Renal pelvis (tissue), 4 donors: ENCODE results near the gene PPIC. TPM values are rescaled to one million over a fixed set of nuclear protein-coding genes. Genes with fewer than 3 reads are reported as not detected.
"Not testable (repeated sequence)": the region's sequence is repeated elsewhere in the genome, so short reads cannot be mapped to it uniquely, and the experiment has no call there.

Experiments used
- DNase-seq: peaks from one replicate; pipeline ENCODE4 v3.0.0-alpha.2; 2013
- polyA plus RNA-seq, 3 donors: library from polyadenylated mRNA; unstranded; fragments of 120-200 nt; gene quantifications; one replicate each; pipeline ENCODE4 v1.2.1, GENCODE V29; 2013; ENCODE audit not compliant: insufficient read length in 3 of 3

Gene PPIC
- polyA plus RNA-seq, 3 donors, result 30.6 to 37.4 (median 36.0) TPM

DNA sequence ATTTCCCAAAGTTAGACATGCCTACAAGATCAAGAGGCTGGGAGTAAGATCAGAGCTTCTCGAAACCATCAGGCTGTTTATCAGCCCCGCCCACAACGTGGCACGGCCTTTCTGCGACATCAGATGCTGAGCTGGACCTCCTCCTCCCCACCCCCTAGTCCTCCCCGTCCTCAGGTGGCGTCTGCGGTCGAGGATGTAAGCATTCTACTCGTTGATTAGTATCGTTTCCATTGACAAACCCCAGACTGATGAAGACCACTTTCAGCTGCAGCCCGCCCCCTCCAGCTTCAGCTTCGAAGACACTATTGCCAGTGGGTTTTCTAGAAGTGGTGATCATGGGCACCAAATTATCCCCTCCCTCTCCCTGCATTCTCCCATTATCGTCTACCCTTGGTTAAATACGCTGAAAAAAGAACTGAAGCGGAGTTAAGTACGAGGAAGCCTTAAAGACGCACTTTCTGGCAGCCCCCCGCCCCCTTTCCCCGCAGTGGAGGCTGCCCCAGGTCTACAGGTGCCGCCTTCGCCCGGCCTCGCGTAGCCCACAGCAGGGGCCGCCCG lies 1.1 kb downstream of the PPIC start:
- DNase-seq, result peak; percentile 15

DNA sequence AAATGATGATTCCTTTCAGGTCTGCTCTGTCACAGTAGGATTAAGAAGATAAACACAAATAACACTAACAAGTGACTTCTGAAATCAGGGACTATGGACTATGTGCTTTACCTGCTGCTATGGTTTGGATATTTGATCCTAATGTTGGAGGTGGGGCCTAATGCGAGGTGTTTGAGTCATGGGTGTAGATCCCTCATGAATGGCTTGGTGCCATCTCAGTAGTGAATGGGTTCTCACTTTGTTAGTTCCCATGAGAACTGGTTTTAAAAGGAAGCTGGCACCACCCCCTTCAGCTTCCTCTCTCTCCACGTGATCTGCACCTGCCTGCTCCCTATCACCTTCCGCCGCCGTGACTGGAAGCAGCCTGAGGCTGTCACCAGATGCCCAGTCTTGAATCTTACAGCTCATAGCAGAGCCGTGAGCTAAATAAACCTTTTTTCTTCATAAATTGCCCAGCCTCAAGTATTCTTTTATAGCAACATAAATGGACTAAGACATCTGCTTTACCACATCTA lies 3.3 kb downstream of the PPIC start:
- no peak for DNase-seq

DNA sequence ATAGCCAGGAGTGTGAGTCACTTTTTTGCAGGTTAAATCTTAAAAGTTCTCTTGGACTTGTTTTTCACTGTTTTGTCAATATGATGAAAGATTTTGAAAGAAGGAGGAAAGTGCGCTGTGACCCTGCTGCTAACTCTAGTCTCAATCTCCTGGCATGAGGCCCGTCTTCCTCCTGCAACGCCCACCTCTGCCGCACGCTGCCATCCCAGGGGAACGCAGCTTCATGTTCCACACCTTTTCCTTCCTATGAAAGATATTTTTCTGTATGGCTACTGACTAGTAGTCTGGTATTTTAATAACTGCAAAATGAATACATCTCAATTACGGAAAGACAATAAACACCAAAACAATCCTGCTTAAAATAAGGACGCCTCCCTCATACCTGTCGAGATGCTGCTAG lies 8.3 kb downstream of the PPIC start:
- DNase-seq, result no peak

DNA sequence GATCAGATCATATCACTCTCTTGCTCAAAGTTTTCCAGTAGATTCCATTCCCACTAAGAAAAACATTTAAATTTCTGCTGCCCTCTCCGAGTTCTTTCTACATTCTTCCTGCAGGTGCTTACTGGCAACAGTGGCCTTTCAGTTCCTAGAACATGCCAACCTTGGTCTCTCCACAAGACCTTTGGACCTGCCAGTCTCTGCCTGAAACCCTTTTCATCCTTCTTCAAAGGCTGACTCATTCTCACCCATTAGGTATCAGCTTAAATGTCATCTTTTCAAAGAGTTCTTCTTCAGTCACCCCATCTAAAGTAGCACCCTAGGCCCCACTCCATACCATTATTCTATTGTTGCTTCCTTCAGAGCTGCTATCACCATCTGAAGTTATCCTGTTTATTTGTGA lies 21.8 kb downstream of the PPIC start:
- DNase-seq, result no peak

DNA sequence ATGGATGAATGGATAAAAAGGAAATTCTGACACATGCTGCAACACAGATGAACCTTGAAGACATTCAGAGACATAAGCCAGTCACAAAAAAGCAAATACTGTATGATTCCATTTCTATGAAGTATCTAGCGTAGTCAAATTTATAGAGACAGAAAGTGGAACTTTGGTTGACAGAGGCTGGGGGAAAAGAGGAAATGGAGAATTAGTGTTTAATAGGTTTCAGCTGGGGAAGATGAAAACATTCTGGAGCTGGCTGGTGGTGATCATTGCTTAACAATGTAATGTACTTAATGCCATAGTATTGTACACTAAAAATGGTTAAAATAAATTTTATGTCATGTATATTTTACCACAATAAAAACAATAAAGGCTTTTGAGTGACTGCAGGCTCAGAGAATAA lies 24.2 kb downstream of the PPIC start:
- no peak for DNase-seq

DNA sequence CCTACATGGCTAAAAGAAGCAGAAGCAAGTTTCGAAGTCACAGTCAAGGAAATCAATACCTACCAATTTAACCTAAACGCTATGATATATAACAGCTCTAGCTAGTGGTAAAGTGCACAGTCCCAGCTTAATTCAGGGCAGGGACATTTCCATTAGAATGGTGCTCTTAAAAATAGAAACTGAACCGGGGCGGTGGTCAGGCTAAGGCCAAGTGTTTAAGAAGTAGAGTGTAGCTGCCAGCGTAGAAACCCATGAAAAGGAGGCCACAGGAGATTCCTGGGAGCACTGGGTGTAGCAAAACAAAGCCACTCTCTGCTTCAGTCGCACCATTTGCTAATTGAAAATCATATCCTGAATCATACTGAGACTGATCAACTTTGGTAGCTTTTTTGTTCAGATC lies 28.8 kb downstream of the PPIC start:
- DNase-seq, result no peak

DNA sequence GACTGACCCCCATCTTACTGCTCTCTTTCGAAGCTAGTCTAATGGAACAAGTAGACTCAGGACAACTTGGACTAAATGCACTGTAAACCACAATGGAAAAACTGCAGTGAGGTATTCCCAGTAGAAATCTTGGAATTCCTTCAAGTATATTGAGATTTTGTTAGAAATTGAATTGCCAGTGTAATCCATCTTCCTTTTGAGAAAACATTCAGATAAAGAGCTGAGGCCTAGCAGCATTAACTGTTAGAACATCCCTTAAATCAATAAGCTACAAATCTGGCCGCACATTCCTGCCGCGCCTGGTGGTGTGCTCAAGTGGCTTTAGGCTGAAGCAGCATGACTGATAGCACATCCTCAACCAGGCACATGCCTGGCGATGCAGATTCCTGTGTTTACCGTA lies 29.3 kb downstream of the PPIC start:
- DNase-seq, result no peak

DNA sequence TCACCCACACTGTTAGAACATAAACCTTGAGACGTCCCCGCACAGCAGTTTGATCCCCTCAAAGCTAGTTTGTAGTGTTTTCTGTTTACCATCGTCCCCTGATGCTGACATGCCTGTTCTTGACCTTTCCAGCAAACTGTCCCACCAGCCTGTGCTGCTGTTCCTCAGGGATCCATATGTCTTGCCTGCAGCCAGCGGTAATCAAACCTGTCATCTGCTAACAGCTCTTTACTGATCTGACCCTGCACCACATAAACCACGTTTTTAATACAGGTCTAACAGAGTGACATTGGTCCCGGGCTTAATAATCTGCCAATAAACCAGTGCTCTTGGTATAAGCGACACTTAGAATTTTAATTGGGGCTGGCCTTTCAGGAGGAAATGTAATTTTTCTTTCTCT lies 34.7 kb downstream of the PPIC start:
- no peak for DNase-seq

DNA sequence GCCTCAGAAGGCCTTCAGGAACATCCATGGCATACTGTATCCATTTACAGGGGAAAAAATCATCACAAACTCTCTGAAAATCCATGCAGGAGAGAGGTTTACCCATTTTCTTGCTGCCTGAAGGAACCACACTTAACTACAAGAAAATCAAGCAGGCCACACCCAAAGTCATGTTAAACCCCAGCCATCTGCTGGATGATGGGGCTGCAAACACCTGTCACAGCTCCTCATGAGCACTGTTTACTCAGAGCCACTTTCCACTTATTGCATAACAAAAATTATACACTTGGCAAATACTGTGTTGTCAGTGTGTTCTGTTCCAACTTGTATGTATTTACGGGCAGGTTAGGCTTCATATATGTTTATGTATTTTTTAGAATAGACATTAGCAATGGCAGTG lies 35.8 kb downstream of the PPIC start:
- no peak for DNase-seq

DNA sequence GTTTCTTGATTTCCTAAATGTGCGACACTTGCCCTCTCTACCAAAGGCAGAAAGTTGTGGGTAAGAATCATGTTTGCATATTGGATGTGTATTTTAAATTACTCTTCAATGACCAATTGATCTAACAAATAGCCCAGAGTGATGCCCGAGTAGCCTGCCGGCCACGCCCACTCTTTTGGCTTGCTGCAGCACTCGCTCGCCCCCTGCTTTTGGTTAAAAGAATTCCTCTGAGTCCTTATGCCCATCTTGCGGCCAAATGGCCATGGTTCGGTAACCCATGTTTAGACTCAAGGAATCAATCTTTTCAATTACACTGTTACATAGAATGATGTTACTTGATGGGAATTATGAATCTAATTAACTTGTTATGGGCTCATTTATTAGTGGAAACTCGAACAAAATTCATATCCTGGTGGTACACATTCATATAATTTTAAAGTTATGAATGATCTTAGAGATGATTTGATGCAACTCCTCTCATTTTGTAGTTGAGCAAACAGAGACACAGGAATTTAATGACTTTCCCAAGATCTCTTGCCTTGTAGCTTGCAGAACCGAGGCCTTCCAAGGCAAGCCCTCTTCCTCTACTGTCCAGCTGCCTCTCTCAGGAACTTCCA lies 36.5 kb downstream of the PPIC start:
- DNase-seq, result no peak

DNA sequence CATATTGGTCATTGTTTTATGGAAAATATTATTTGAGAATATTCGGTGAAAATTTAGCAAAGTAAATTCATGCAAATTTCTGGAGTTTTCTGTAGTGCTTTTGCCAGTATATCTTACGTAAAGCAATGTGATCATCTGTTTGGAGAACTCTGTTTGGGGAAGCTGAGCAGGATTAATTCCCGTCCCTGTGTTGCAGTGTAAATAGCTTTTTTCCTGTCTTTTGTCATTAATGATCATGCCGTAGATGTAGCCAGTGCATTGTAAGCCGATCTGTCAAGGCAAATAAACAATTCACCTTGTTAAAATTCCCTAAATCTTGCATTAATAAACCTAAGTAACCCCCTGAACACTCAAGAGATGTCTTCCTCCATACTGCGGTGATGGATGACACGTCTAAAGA lies 39.2 kb downstream of the PPIC start:
- DNase-seq, result no peak

DNA sequence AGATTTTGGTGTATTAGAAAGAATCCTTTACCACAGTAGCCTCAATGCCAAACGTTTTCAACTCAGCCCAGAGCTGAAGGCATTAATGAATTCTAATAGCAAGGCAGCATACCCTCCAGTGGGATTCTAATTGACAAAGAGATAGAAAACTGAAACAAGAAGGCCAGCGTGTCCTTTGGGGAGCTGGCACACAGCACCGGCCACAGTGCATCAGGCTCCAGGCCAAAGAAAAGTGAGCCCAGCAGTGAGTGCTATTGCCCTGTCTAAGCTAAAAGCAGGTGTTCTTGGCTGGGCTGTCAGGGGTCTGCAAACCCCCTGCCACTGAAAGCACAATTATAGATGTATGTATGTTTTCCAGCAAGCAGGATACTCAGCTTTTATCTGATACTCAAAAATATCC lies 40.4 kb downstream of the PPIC start:
- no peak for DNase-seq

DNA sequence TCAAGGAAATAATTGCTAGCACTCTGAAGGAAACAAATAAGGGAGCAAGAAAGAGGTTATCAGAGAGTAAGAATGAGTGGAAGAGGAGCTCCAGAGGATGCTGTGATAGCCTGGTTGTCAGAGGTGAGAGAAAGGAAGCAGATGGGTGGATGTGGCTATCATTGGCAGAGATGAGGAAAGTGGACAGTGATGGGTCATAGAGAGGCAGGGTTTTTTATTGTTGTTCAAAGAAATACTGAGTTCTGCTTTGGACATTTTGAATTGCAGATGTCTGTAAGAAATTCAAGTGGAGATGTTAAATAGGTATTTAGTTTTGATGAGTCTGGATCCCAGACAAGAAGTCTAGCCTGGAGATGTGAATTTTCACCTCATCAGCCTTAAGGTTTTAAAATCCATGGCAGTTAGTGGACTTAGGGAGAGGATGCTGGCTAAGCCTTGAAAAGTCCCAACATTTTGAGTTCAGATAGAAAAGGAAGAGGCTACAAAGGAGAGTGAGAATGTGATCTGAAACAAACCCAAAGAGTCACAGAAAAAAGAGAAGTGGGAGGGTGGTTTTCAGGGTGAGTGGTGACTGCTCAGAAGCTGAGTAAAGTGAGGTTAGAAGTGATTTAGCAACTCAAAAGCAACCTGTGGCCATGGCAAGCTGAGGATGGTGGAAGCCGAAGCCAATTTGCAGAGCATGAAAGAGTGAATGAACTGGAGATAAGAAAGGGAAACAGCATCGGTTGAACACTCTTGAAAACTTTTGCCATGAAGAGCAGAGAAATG lies 50.4 kb downstream of the PPIC start:
- DNase-seq, result no peak

DNA sequence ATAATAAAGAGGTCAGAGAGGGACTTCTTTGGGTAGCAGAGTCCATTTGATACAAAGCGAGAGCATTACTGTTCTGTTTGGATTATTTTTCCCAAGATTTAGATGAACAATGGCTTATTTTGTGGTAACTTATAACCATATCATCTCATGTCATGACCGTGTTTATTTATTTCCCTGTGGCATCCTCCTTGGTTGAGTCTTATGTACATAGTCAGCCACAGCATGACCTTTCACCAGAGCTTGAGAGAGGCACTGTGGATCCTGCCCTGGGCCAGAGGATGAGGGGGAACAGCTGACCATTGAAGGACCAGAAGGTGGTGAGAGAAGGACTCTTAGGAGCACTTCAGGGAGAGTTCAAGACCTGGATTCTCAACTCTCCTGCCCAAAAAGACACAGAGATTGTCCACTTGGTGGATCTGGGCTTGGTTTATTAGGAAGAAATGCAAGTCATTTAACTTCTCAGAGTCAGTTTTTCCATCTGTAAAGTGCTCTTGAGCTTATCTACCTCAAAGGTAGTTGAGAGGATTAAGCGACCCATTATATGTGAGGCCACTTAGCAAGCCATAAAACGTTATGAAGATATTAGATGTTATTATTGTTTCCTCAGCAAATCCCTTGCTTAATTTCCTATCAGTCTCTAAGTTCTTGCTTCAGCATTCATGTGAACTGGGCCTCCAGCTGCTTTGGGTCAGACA lies 51.4 kb downstream of the PPIC start:
- DNase-seq, result no peak

DNA sequence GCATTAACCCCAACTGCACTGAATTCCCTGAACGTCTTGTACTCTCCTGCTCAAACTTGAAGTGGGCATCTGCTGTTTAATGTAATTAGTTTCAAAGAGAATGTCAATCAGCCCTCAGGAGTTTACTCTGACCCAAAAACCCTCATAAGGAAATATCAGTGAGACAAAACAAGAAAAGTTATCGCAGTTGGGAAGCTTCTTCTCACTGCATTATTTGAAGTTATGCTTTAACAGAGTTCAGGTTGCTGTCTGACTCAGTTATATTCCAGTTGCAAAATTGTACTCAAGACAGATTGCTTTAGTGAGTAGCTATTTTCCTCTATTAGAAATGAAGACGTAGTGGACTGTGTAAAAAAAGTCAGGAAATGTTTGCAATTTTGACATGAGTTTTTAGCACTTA lies 52.1 kb downstream of the PPIC start:
- DNase-seq, result no peak

DNA sequence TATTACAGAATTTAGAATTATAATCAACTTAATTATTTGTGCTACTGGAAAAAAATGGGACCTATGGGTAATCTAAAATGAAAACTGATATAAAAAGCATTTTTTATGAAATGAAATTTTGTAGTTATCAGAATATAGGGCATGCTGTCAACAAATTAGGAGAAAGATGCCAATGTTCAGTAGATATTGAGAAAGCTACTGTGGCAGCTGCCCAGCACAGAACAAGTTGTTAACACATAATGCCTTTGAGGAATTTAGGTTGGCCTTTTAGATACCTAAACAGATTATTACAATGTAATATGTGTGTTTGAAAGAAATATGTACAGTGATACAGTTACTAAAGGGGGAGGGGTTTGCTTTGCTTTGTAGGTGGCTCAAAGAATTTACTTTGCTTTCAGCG lies 54.1 kb downstream of the PPIC start:
- no peak for DNase-seq

DNA sequence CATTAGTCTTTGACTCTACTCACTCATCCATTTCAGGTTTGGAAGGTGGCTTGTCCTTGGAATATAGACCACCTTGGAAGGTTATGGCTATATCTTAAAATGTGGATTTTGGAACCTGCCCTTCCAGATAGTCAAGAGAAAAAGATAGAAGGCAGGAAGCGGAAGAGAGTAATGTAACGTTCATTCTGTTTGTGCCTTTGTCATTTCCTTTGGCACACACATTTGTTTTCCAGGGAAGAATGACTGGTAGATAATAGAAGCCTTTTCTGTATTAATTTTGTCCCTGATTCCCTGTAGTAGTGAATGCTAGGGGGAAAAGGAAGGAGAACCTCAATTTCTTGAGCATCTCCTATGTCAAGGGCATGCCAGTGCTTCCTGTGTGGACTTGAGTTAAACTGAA lies 54.7 kb downstream of the PPIC start:
- no peak for DNase-seq

DNA sequence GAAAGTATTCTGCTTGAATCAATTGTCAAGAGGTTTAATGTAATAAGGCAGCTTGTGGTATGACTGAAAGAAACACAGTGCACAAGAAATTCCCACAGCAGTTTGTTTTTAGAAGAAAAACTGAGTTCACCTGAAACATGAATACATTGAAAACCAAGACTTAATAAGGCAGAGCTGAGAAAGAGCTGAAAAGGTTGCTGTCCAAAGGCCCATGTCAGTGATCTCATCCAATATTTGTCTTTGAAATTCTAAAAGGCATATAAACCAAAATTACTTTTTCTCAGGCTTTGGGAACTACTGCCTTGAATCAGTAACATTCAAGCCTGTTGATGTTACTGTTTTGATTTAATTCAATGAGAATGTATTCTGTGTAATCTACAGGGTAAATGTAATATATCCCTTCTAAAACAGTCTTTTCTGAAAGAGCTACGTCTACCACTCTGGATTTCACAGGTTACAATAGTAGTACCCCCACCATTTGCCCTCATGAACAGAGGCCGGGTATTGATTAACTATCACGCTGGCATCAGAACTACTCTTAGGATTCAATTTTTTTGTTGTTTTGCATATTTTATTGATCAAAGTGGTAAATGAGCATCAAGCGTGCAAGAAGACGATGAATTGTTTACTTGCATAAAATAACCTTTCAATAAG lies 57.8 kb downstream of the PPIC start:
- DNase-seq, result no peak

DNA sequence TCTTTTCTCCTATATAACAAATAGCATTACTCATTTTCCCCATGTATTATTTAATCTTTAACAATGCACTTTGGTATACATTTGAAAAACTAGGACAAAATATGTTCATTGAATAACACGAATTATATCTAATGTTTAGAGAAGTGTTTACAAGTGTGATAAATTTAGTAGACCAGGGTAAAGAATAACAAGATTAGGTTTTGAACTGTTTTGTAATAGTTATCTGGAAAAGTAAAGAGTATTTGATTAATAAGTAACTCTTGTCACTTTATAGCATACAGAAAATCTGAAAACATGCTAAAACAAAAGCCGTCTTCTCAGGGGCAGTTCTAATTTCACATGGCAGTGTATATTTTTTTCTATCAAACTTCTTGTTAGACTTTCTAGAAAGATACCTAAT lies 58.5 kb downstream of the PPIC start:
- no peak for DNase-seq

DNA sequence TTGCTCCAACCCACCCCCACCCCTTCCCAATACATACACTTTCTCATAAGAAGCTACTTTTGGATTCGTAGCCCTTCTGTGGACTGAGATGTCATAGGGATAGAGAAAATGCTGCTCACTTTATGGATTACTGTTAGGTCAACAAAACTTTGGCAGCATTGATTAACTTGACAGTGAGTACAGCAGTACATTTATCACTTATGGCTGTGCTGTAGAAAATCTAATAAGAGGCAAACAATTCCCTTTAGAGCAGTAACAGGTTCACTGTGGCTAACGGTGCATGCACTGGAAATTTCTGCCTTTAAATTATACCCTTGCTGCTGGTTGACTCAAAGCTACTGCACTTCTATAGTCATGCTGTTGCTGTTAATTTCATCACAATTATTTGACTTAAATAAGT lies 59.2 kb downstream of the PPIC start:
- no peak for DNase-seq

DNA sequence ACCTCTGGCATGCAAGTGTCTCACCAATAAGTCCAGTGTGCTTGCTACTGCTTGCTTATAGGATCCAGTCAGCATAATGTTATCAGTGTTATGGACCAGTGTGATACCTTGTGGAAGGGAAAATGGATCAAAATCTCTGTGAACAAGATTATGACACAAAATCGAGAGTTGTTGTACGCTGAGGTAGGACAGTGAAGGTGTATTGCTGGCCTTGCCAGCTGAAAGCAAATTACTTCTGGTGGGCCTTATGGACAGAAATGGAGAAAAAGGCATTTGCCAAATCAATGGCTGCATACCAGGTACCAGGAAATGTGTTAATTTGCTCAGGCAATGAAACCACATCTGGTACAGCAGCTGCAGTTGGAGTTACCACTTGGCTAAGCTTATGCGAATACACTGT lies 62.3 kb downstream of the PPIC start:
- DNase-seq, result not testable (repeated sequence)

DNA sequence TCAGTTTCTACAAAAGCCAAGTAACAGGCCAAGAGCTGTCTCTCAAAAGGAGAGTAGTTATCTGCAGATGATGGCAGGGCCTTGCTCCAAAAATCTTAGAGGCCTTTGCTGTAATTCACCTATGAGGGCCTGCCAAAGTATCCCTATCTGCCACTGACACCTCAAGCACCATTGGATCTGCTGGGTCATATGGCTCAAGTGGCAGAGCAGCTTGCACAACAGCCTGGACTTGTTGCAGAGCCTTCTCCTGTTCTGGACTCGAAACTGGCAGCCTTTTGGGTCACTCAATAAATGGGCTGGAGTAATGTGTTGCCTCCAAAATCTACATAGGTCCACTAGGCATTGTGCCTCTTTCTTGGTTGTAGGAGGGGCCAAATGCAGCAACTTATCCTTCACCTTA lies 62.8 kb downstream of the PPIC start:
- not testable (repeated sequence) for DNase-seq
